ENCODE results near the gene PHACTR1.

PHACTR1 gene

DNA sequence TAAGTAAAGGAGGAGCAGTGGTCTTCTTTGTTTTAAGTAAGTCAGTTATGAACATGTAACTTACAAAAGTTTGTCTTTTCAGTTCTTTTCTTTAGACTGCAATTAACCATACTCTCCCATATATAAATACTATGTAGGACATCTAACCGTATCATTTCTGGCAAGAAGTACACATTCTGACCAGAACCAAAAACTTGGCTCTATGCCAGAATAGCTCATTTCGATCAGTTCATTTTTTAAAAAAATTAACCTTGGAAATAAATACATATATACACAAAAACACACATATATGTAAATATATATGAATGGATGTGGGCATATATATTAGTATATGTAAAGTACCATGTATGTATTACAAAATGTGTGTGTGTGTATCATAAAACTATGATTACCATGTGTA is 145.0 kb downstream of the PHACTR1 start:
- no peak for TF ChIP-seq EZH2 (IDR thresholded peaks at IDR 0.05; ENCODE audit: borderline replicate concordance, low read length)
- TF ChIP-seq, protein P1, sequence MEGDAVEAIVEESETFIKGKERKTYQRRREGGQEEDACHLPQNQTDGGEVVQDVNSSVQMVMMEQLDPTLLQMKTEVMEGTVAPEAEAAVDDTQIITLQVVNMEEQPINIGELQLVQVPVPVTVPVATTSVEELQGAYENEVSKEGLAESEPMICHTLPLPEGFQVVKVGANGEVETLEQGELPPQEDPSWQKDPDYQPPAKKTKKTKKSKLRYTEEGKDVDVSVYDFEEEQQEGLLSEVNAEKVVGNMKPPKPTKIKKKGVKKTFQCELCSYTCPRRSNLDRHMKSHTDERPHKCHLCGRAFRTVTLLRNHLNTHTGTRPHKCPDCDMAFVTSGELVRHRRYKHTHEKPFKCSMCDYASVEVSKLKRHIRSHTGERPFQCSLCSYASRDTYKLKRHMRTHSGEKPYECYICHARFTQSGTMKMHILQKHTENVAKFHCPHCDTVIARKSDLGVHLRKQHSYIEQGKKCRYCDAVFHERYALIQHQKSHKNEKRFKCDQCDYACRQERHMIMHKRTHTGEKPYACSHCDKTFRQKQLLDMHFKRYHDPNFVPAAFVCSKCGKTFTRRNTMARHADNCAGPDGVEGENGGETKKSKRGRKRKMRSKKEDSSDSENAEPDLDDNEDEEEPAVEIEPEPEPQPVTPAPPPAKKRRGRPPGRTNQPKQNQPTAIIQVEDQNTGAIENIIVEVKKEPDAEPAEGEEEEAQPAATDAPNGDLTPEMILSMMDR (IDR thresholded peaks at IDR 0.05; ENCODE audit: low read length): no peak
- H3K27me3 ChIP-seq (ENCODE audit: insufficient read depth, low read length): no peaks in the 10 kb centered on the region
- H3K4me1 ChIP-seq (ENCODE audit: insufficient read depth, low read length, severe bottlenecking): no peaks in the 10 kb centered on the region
- H2AFZ ChIP-seq (ENCODE audit: low read length): no peak overlapping the region
- H3F3A ChIP-seq (ENCODE audit: insufficient read depth, low read length): no peaks in the 10 kb centered on the region
- no peak overlapping the region for H3K27ac ChIP-seq (ENCODE audit: low read depth, low read length, poor library complexity, severe bottlenecking)
- H3K4me2 ChIP-seq (ENCODE audit: low read length): no peak overlapping the region
- H3K9me3 ChIP-seq (ENCODE audit: low read length): no peaks in the 10 kb centered on the region
- no peaks in the 10 kb centered on the region for H4K20me1 ChIP-seq (ENCODE audit: insufficient read depth, low read length)
- no peak overlapping the region for H3K4me3 ChIP-seq (ENCODE audit: low read depth, low read length, poor library complexity, severe bottlenecking)
- H3K36me3 ChIP-seq (ENCODE audit: insufficient read depth, low read length): no peaks in the 10 kb centered on the region
- H3K9ac ChIP-seq (ENCODE audit: low read length): no peak overlapping the region
- H3K79me2 ChIP-seq (ENCODE audit: insufficient read depth, low read length): no peaks in the 10 kb centered on the region
- no peaks in the 10 kb centered on the region for H3K9me2 ChIP-seq (ENCODE audit: low read depth, low read length)

DNA sequence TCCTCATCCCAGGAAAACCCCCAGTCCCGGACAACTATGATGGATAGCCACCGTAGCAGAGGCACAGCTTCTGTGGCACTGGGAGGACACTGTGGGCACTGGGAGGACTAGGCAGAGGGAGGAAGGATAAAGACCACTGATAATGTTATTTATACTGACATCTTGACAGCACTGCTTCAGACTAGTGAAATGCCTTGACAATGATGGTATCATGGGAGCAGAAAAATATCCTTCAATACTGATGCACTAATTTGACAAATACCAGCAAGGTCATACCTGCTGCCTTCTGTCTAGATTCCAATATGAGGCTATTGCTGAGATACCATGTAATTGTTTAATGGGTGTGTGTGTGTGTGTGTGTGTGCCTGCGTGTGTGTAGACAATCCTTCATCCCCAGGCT is 148.6 kb downstream of the PHACTR1 start:
- no peaks in the 10 kb centered on the region for H3K79me2 ChIP-seq (ENCODE audit: insufficient read depth, low read length)
- H3K4me2 ChIP-seq (ENCODE audit: low read length): no peak overlapping the region
- no peak overlapping the region for H3K4me3 ChIP-seq (ENCODE audit: low read depth, low read length, poor library complexity, severe bottlenecking)
- H3K27ac ChIP-seq (ENCODE audit: low read depth, low read length, poor library complexity, severe bottlenecking): no peak overlapping the region
- H2AFZ ChIP-seq (ENCODE audit: low read length): no peak overlapping the region
- no peaks in the 10 kb centered on the region for H3F3A ChIP-seq (ENCODE audit: insufficient read depth, low read length)
- H3K4me1 ChIP-seq (ENCODE audit: insufficient read depth, low read length, severe bottlenecking): no peaks in the 10 kb centered on the region
- no peaks in the 10 kb centered on the region for H3K9me3 ChIP-seq (ENCODE audit: low read length)
- no peak overlapping the region for H3K9ac ChIP-seq (ENCODE audit: low read length)
- H3K9me2 ChIP-seq (ENCODE audit: low read depth, low read length): no peaks in the 10 kb centered on the region
- H3K27me3 ChIP-seq (ENCODE audit: insufficient read depth, low read length): no peaks in the 10 kb centered on the region
- H4K20me1 ChIP-seq (ENCODE audit: insufficient read depth, low read length): no peaks in the 10 kb centered on the region
- H3K36me3 ChIP-seq (ENCODE audit: insufficient read depth, low read length): no peaks in the 10 kb centered on the region
- TF ChIP-seq EZH2 (IDR thresholded peaks at IDR 0.05; ENCODE audit: borderline replicate concordance, low read length): no peak
- TF ChIP-seq, protein P1 (IDR thresholded peaks at IDR 0.05; ENCODE audit: low read length): no peak

DNA sequence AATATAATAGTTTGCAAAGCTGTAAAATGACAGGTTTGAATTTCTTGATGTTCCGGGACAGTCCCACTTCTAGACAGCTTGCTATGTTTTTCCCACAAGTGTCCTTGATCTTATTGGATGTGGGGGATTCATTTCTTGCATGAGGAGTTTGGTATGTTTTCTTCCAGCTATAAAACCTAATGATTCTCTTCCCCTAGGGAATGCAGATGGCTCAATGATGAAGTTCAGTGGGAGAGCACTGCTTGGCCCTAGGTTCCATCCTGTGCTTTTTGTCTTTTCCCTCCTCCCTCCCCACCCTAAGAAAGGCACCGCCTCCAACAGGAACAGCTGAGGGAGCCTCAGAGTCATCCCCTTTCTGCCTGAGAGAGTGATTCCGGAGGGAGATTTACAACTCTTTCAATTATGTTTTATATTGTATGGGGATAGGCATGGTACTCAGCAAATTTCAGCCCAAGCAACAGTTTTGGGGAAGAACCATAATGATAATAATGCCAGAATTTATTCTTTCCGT is 149.2 kb downstream of the PHACTR1 start:
- Histone ChIP-seq H3K4me3 (ENCODE audit: low read depth, low read length, poor library complexity, severe bottlenecking) (no peak overlapping the region), H2AFZ (ENCODE audit: low read length) (no peak overlapping the region), H3K9ac (ENCODE audit: low read length) (no peak overlapping the region), H3K9me3 (ENCODE audit: low read length) (no peaks in the 10 kb centered on the region), H3K4me2 (ENCODE audit: low read length) (no peak overlapping the region), H3K4me1 (ENCODE audit: insufficient read depth, low read length, severe bottlenecking) (no peaks in the 10 kb centered on the region), H3K79me2 (ENCODE audit: insufficient read depth, low read length) (no peaks in the 10 kb centered on the region), H3K36me3 (ENCODE audit: insufficient read depth, low read length) (no peaks in the 10 kb centered on the region), H4K20me1 (ENCODE audit: insufficient read depth, low read length) (no peaks in the 10 kb centered on the region), H3K9me2 (ENCODE audit: low read depth, low read length) (no peaks in the 10 kb centered on the region), H3K27ac (ENCODE audit: low read depth, low read length, poor library complexity, severe bottlenecking) (no peak overlapping the region), H3F3A (ENCODE audit: insufficient read depth, low read length) (no peaks in the 10 kb centered on the region), H3K27me3 (ENCODE audit: insufficient read depth, low read length) (no peaks in the 10 kb centered on the region)
- no peak for TF ChIP-seq EZH2 (IDR thresholded peaks at IDR 0.05; ENCODE audit: borderline replicate concordance, low read length)
- TF ChIP-seq, protein P1 (IDR thresholded peaks at IDR 0.05; ENCODE audit: low read length): no peak

All from OCI-LY1 (cell line).